Neural progenitor cell (in vitro differentiated cells): ENCODE data around the gene STARD3NL.

Source experiments
- CTCF ChIP-seq: fragments of 200-600 bp; sonication (generic); IDR thresholded peaks from 2 replicates; pipeline ENCODE4 v1.5.1; 2017; ENCODE audit warnings: antibody characterized with exemption, mild to moderate bottlenecking
- EZH2 ChIP-seq: fragments of 200-600 bp; sonication (generic); IDR thresholded peaks from 2 replicates; pipeline ENCODE4 v1.6.1; 2017; ENCODE audit warnings: antibody characterized with exemption, mild to moderate bottlenecking, moderate library complexity
- EZH2phosphoT487 ChIP-seq: fragments of 200-600 bp; sonication (generic); IDR thresholded peaks from 2 replicates; pipeline ENCODE4 v1.6.1; 2017; ENCODE audit warnings: antibody characterized with exemption

- no peak for TF ChIP-seq CTCF
- TF ChIP-seq EZH2 = no peak
- no peak for TF ChIP-seq EZH2phosphoT487
Measured at GRCh38 chr7:38138171-38138570, 39.9 kb upstream of the STARD3NL start.
